Embryonic facial prominence (tissue), 1 donor: ENCODE data around the gene MUC4.

ENCODE experiments used
- DNase-seq: peaks from one replicate; pipeline ENCODE4 v3.0.0-alpha.2; 2016; ENCODE audit errors: extremely low spot score

MUC4 gene, protein sequence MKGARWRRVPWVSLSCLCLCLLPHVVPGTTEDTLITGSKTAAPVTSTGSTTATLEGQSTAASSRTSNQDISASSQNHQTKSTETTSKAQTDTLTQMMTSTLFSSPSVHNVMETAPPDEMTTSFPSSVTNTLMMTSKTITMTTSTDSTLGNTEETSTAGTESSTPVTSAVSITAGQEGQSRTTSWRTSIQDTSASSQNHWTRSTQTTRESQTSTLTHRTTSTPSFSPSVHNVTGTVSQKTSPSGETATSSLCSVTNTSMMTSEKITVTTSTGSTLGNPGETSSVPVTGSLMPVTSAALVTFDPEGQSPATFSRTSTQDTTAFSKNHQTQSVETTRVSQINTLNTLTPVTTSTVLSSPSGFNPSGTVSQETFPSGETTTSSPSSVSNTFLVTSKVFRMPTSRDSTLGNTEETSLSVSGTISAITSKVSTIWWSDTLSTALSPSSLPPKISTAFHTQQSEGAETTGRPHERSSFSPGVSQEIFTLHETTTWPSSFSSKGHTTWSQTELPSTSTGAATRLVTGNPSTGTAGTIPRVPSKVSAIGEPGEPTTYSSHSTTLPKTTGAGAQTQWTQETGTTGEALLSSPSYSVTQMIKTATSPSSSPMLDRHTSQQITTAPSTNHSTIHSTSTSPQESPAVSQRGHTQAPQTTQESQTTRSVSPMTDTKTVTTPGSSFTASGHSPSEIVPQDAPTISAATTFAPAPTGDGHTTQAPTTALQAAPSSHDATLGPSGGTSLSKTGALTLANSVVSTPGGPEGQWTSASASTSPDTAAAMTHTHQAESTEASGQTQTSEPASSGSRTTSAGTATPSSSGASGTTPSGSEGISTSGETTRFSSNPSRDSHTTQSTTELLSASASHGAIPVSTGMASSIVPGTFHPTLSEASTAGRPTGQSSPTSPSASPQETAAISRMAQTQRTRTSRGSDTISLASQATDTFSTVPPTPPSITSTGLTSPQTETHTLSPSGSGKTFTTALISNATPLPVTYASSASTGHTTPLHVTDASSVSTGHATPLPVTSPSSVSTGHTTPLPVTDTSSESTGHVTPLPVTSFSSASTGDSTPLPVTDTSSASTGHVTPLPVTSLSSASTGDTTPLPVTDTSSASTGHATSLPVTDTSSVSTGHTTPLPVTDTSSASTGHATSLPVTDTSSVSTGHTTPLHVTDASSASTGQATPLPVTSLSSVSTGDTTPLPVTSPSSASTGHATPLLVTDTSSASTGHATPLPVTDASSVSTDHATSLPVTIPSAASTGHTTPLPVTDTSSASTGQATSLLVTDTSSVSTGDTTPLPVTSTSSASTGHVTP (N-terminal part only)

DNA sequence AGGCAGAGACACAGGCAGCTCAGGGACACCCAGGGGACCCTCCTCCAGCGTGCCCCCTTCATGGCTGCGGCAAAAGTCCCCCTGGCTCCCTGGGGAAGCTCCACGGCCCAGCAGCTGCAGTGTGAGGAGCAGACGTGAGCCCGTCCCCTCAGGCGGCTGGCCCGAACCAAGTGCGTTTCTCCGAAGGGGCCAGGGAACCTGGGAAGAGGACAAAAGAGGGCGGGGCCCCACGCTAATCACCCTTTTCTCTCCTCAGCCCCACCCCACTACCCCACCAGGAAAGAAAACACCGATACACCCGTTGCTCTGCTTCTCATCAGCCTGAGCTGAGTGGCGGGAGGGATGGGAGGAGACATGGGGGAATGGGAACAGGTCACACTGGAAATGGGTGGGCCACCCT is at the start of gene MUC4:
TSS of gene MUC4 (minus strand) at position 174 of the 400 bp plus-strand sequence. CDS start at position 62, 112 bp downstream.
- no peak for DNase-seq

DNA sequence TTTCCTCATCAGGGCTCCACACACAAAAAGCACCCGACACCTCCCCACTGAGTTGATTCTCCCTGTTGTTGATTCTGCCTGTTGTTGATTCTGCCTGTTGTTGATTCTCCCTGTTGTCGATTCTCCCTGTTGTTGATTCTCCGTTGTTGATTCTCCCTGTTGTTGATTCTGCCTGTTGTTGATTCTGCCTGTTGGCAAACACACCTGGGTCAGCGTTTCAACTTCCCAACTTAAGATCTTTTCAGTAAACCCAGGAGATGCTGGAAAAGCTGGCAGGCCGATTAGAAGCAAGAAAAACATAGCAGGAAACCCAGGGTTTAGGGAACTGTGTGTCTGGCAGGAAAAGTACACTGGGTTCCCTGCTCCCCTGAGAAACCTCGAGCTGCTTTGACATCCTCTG is 48.7 kb upstream of the MUC4 start:
- DNase-seq = no peak

DNA sequence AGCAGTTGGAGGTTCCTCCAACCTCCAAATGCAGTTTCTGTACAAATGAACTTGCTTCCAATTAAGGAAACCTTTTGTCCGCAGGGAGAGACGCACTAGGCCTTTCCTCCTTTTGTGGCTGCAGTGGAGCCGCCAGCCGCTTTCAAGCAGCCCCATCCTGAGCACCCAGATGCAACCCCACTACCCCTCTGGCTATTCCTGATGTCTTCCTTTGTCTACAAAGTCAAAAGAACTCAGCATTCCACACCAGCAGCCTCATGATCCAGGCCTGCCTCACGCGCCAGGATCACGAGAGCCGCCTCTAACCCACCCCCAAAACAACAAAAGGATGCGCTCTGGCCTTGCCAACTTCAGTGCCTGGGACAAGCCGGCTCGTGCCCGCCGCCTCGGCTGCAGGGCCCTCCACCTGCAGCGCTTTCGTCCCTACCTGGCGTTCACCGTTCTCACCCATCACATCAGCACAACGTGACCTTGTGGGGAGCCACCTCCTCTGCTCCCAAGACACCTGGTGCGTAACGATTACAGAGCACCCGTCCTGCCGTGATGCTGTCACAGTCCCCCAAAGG is 48.2 kb upstream of the MUC4 start:
- DNase-seq = no peak

DNA sequence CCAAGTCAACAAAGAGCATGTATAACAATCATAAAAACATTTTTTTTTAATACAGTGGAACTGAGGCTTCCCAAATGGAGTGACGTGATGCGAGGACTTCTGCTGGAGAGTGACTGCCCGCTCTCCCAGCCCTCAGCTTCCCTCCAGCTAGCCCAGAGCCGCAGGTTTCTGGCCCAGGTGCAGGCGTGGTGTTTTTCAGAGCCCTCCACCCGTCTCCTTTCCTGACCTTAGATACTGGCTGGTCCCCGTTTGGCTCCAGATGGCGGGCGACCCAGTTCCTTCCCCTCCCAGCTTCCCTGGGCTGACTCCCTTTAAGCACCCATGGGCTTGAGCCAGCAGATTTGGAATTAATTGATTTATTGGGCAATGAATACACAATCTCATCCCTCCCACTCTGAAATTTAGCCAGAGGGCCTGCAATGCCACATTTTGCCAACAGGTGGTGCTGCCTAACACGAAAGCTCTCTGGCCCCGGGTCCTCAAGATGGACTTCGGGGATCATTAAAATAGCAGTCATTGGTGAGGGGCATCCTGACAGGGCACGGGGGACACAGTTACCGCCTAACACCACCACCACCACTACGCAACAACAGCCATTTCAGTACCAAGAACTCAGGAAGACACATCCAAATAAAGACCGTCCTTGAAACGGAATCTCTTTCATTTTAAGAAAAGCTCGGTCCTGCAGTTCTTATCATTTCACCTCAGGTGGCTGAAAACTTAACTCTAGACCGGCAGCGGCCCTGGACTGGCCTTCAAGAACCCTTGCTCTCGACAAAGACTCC is 47.5 kb upstream of the MUC4 start:
- DNase-seq = no peak

DNA sequence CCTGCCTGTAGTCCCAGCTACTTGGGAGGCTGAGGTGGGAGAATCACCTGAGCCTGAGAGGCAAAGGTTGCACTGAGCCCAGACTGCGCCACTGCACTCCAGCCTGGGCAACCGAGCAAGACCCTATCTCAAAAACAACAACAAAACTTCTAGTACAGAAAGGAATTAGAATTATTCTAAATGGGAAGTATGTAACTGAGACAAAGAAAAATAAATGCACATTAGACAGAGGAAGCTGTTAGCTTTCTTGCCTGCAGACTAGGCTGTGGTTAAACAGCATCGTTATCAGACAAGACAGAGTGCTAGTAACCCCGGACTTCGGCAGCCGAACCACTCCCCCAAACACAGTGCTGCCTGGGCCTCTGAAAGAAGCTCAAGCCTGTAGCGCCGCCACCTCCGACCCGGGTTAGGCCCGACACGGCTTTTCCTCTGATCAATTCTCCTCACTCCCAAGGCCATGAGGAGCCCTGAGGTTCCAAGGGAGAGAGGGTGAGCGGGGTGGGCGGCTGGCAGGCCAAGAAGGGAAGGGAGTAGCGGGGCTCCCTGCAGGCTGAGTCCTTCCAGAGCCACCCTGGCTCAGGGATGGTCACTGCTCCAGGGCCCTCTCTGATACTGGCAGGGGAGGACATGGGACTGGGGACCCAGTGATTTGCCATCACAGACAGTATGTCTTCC is 44.8 kb upstream of the MUC4 start:
- DNase-seq = no peak

DNA sequence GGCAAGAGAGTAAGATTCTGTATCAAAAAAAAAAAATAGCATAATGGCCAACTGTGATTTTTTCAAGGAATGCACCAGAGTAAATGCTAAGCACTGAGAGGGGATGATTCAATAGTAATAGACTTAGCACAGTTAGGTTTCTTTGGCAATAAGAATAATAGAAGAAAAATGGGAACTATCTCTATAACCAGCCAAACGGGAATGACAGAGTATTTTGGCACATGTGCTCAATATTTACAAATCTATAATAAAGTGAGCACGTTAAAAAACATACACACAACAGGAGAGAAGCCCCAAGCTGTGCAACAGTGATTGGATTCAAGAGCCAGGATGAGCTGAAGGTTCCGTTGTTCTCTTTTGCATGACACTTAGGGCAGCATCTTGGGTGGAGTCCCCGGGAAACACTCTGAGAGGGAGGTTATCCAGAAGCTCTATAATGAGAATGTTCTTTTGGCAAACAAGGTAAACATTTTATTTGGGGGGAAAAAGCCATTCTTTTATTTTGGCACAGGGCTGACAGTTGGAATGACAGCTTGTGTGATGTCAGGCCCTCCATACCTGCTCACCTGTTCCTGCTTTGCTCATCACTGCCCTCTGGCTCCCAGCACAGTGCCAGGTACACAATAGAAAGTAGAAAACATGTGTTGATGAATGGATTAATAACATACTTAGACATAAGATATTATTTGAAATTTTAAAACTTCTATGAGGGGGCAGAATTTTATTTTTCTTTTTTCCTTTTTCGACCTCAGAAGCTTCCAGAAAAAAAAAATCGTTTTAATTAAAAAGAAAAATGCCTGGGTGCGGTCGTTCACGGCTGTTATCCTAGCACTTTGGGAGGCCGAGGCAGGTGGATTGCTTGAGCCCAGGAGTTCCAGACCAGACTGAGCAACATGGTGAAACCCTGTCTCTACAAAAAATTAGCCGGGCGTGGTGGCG is 44.0 kb upstream of the MUC4 start:
- DNase-seq = no peak

DNA sequence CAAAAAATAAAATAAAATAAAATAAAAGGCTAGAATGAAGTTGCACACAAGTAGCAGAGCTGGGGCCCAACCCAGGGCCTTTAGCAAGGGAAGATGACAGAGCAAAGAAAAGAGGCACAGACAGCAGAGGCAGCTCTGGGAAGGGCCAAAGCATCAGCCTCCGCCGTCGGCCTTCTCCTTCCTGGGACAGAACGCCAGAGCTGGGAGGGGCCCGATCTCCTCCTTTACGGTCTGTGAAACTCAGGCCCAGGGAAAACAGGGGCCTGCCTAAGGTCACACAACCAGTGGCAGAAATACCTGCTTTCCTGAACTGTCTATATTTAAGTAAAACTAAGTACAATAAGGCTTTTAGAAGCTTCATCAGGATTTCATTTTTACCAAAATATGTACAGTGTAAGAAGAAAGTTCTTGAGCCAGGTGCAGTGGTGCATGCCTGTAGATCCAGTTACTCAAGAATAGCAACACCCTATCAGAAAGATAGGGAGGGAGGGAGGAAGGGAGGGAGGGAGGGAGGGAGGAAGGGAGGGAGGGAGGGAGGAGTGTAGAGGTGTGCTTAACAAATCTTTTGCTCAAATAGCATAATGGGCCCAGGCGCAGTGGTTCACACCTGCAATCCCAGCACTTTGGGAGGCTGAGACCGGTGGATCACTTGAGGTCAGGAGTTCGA is 43.0 kb upstream of the MUC4 start:
- DNase-seq = no peak

DNA sequence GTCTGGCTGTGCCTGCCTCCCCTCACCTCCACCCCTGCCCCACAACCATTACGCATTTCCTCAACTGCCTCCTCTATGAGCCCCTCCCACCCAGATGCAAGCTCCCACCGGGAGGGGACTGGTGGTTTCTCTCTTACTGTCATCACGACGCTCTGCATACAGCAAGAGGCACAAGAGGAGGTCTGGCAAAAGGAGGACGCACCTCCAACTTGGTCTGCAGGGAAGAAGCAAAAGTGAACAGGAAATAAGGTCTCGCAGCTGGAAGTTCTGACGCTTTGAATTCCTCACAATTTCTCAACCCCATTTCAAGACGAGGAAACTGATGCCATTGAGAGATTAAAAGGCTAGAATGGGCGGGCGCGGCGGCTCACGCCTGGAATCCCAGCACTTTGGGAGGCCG is 42.3 kb upstream of the MUC4 start:
- DNase-seq = no peak

DNA sequence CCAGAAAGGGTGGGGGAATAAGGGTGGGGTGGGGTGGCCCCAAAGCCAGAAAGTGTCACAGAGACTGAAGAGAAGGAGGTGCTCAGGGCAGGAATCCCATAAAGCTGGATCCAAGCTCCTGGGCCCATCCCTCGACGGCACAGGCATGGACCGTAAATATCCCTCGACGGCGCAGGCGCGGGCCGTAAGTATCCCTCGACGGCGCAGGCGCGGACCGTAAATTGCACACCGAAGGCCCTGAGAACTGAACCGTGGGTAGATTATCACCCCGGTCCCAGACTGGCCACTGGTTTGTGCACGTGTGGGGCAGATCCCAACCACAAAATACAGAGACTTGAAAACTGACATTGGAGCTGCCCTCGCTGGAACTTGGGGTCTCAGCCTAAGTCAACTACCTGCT is 41.3 kb upstream of the MUC4 start:
- no peak for DNase-seq

DNA sequence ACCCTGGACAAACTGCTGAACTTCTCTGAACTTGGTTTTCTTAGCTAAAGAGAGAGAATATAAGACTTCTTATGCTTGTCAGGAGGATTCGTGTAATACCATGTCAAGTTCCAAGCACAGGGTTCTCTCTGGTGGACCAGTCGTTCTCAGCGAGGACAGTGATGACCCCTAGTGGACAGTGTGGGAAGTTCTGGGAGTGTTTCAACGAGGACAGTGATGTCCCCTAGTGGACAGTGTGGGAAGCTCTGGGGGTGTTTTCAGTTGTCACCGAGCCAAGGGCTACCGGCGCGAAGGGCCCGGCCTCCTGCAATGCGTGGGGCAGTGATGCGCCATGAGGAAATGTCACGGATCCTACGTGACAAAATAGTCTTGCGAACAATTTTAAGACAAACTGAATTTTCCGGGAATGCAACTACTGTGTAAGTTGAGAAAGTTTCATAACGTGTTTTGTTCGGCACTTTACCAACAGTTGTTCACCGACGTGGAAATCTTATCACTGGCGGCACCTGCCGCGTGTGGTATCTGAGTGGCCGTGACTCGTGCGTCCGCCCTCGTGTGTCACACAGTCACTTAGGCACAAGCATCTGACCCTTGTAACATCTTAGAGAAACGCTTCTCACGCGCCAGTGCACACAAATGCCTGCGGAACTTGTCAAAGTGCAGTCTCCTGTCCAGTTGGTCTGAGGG is 39.3 kb upstream of the MUC4 start:
- DNase-seq = peak; percentile 51

DNA sequence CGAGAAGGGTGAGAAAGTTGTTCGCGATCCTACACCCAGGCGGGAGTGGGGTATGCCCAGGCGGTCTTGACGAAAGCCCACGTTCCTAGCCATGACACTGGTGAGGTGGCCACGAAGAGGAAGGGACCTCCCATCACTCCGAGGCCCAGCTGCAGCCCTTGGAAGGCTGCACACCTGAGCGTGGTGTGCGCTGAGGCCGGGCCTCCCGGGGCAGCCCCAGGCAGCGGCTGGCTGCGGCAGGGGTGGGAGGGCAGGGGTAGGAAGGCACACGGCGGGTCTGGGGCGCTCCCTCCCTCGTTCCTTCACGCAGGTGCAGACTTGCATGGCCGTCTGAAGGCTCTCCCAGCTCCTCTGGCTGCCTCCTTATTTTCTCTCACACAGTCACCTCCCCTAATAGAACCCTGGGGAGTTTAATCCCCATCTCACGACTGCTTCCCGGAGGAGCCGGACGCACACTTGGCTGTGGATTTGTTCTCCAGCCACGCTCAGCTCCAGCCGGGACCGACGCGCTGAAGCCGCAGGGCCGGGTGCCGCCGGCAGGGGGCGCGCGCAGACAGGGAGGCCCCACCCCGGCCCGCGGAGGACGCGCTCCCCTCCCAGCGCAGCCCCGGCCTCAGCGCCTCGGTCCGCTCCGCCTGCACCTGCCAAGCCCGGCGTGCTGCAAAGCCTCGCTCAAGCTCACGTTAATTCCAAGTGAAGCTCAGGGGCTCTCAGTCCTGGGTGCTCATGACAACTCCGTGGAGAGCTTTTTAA is 37.8 kb upstream of the MUC4 start:
- DNase-seq = no peak

DNA sequence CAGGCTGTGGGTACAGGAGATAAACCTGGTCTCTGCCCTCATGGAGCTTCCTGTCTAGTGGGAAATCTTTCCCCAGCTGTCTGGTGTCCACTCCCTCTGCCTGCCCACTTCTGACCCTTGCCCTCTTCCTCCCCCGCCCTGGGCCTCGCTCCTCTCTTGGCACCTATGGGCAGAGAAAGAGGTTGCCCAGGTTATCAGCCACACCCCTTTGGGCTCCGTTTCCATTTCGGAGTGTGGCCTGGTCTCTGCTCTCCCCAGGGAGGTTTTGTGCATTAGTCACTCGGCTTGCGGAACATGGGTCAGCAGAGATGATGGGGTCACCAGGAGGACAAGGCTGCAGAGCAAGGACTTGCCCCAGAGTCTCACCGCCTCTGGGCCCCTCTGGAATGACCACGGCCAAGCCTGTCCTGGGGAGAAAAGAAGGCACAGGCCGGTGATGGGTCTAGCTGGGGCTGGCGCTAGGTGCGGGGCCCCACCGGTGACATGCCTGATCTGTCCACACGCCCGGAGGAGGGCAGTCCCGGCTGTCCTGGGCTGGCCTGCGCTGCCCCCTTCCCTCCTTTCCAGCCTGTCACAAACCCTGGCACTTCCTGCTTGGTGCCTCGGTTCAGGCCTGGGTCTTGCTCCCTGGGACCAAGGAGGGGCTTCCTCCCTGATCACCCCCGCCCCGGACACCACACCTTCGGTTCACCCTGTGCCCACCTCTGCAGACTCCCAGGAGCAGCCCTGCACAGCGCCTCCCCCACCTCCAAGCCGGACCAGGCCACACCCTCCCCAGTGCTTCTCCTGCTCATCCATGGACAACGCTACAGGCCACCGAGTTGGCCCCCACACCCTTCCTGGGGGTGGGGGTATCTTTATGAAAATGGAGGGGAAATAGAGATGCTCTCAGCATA is 35.6 kb upstream of the MUC4 start:
- DNase-seq = no peak

DNA sequence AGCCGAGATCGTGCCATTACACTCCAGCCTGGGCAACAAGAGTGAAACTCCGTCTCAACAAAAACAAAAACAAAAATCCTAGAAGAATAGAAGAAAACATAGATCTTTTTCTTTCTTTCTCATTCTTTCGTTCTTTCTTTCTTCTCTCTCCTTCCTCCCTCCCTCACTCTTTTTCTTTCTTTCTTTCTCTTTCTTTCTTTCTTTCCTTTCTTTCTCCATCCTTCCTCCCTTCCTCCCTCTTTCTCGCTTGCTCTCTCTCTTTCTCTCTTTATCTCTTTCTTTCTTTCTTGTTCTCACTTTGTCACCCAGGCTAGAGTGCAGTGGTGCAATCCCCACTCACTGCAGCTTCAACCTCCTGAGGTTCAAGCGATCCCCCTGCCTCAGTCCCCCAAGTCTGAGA is 33.8 kb upstream of the MUC4 start:
- DNase-seq = no peak

DNA sequence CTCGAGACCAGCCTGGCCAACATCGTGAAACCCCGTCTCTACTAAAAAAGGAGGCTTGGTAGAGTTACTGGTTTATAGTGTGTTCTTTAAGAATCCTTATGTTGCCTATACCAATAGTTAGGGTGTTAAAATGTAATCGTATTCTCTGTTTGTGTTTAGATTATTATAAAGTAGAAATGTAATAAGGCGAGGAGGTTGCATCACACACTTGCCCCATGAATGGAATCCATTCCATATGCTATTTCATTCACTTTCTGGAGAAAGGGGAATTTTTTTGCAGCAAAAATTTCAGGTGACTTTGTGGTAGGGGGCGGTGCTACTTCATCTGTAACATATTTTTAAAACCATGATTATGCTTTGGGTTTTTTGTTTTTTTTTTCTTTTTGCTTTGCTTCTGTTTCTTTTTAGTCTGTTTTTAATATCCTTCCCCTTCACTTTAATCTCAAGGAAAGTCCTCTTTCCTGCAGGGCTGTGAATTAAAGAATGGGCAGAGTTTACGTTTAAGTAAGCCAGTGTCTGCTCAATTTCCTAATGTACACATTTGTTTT is 33.0 kb upstream of the MUC4 start:
- DNase-seq = no peak

DNA sequence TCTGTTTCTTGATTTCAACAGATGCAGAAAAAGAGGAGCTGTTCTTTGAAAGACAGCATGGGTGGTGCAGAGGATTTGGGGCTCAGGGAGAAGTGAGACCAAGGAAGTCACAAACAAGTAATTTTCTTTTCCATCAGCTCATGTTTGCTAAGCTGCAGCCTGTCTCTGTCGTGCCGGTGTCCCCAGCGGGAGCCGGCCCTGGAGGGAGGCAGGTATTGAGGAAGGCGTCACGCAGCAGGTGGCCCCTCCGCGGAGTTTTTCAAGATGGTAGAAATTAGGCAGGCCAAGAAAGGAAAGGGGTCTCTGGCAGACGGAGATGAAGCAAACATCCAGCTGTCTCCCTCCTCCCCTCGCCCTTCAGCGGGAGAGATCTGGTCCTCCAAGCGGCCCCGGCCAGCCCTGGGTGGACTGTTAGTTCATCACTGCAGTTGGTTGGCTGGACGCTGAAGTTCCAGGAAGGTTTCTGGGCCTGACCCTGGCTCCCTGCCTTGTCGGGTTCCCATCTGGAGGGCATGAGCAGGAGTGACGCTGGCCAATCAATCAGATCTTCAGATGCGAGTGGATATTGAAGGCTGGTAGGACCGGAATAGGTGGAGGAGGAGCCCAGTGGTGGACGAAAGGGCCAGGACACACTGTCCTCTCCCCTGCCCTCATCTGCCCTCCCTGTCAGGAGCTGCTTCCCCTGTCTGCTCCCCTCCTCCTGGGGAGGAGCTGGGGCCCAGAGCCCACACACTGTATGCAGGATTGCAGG is 27.7 kb upstream of the MUC4 start:
- no peak for DNase-seq
